Gastroesophageal sphincter (tissue), 3 donors: ENCODE measurements around the gene DYNLT4.

Source experiments
- POLR2A ChIP-seq, 2 donors: fragments of 450-650 bp; IDR thresholded peaks; one replicate each; pipeline ENCODE4 v1.6.1; 2017; ENCODE audit warnings: antibody characterized with exemption in 2 of 2, mild to moderate bottlenecking in 2 of 2, moderate library complexity in 1 of 2
- POLR2AphosphoS5 ChIP-seq: sonication (generic); formaldehyde crosslinking; IDR thresholded peaks from one replicate; pipeline ENCODE4 v1.6.1; 2017; ENCODE audit warnings: antibody characterized with exemption
- TF ChIP-seq, protein P1 (sequence below), 4 experiments: fragments of 200-600 bp in 2 of 4; fragments of 450-650 bp in 2 of 4; sonication (generic) in 1 of 4; IDR thresholded peaks; one replicate each; pipeline ENCODE4 v1.5.1; 2017 to 2019; ENCODE audit warnings: antibody characterized with exemption in 4 of 4, mild to moderate bottlenecking in 2 of 4, moderate library complexity in 2 of 4

DNA sequence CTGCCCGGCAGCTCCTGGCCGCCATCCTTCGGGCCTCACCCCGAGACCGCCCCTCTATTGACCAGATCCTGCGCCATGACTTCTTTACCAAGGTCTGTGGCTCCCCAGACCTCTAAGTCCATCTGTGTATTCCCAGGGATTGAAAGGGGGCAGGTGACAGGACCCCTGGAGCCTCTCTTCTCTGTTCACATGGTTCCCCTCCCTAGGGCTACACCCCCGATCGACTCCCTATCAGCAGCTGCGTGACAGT, 4.2 kb downstream of the DYNLT4 start:
- TF ChIP-seq, protein P1, sequence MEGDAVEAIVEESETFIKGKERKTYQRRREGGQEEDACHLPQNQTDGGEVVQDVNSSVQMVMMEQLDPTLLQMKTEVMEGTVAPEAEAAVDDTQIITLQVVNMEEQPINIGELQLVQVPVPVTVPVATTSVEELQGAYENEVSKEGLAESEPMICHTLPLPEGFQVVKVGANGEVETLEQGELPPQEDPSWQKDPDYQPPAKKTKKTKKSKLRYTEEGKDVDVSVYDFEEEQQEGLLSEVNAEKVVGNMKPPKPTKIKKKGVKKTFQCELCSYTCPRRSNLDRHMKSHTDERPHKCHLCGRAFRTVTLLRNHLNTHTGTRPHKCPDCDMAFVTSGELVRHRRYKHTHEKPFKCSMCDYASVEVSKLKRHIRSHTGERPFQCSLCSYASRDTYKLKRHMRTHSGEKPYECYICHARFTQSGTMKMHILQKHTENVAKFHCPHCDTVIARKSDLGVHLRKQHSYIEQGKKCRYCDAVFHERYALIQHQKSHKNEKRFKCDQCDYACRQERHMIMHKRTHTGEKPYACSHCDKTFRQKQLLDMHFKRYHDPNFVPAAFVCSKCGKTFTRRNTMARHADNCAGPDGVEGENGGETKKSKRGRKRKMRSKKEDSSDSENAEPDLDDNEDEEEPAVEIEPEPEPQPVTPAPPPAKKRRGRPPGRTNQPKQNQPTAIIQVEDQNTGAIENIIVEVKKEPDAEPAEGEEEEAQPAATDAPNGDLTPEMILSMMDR (IDR thresholded peaks at IDR 0.05): no peak
- TF ChIP-seq POLR2A (IDR thresholded peaks at IDR 0.05): no peak
- TF ChIP-seq POLR2AphosphoS5: no peak
